H9 (cell line): Measurements from ENCODE around the gene ENOX1. TPM values are rescaled to one million over a fixed set of nuclear protein-coding genes. Genes with fewer than 3 reads are reported as not detected.
A peak's percentile ranks its signal among the peaks of the same experiment; 100 is the strongest.

Experiments
- DNase-seq: peaks from one replicate; pipeline ENCODE4 v3.0.0-alpha.2; 2017
- H2AFZ ChIP-seq: one replicate; pipeline ENCODE4 v1.6.1; 2013; ENCODE audit warnings: mild to moderate bottlenecking, low read length, control low read depth, moderate library complexity
- H2AK5ac ChIP-seq: 2 replicates; pipeline ENCODE4 v1.6.1; 2013; ENCODE audit warnings: low read length, control low read depth, mixed read lengths; ENCODE audit not compliant: insufficient read length
- H2BK120ac ChIP-seq: one replicate; pipeline ENCODE4 v1.6.1; 2013; ENCODE audit warnings: low read depth, mild to moderate bottlenecking, low read length, control low read depth, inconsistent platforms; ENCODE audit not compliant: poor library complexity, severe bottlenecking
- H2BK12ac ChIP-seq: 2 replicates; pipeline ENCODE4 v1.6.1; 2013; ENCODE audit warnings: low read length, control low read depth, mixed read lengths, low read depth; ENCODE audit not compliant: insufficient read length
- H2BK15ac ChIP-seq: 2 replicates; pipeline ENCODE4 v1.6.1; 2013; ENCODE audit warnings: low read depth, low read length, control low read depth
- H2BK20ac ChIP-seq: one replicate; pipeline ENCODE4 v1.6.1; 2013; ENCODE audit warnings: low read depth, mild to moderate bottlenecking, low read length, control low read depth, inconsistent platforms; ENCODE audit not compliant: poor library complexity, severe bottlenecking
- H2BK5ac ChIP-seq: 2 replicates; pipeline ENCODE4 v1.6.1; 2013; ENCODE audit warnings: low read length, control low read depth, mixed read lengths; ENCODE audit not compliant: insufficient read length
- H3K14ac ChIP-seq: 2 replicates; pipeline ENCODE4 v1.6.1; 2013; ENCODE audit warnings: low read length, control low read depth; ENCODE audit not compliant: insufficient read depth
- H3K18ac ChIP-seq: 2 replicates; pipeline ENCODE4 v1.6.1; 2013; ENCODE audit warnings: low read depth, mild to moderate bottlenecking, mixed read lengths, low read length, control low read depth; ENCODE audit not compliant: insufficient read length
- H3K23ac ChIP-seq: 2 replicates; pipeline ENCODE4 v1.6.1; 2013; ENCODE audit warnings: low read length, control low read depth, mixed read lengths, low read depth; ENCODE audit not compliant: insufficient read length
- H3K23me2 ChIP-seq: 2 replicates; pipeline ENCODE4 v1.6.1; 2013; ENCODE audit warnings: low read depth, mild to moderate bottlenecking, mixed read lengths, low read length, control low read depth; ENCODE audit not compliant: insufficient read length, poor library complexity, severe bottlenecking
- H3K27ac ChIP-seq: 2 replicates; pipeline ENCODE4 v1.5.1; 2013; ENCODE audit warnings: low read length, control low read depth, mixed read lengths, low read depth; ENCODE audit not compliant: insufficient read length
- H3K27me3 ChIP-seq: 2 replicates; pipeline ENCODE4 v1.6.1; 2013; ENCODE audit warnings: low read length, control low read depth, inconsistent platforms; ENCODE audit not compliant: insufficient read depth
- H3K4ac ChIP-seq: 2 replicates; pipeline ENCODE4 v1.6.1; 2013; ENCODE audit warnings: low read depth, mild to moderate bottlenecking, control low read depth, inconsistent platforms, low read length, moderate library complexity
- H3K4me1 ChIP-seq: 2 replicates; pipeline ENCODE4 v1.6.1; 2013; ENCODE audit warnings: low read length, control low read depth, inconsistent platforms; ENCODE audit not compliant: insufficient read depth
- H3K4me2 ChIP-seq: 2 replicates; pipeline ENCODE4 v1.6.1; 2013; ENCODE audit warnings: low read length, control low read depth, mixed read lengths; ENCODE audit not compliant: insufficient read length, insufficient read depth
- H3K56ac ChIP-seq: 2 replicates; pipeline ENCODE4 v1.6.1; 2013; ENCODE audit warnings: low read depth, mild to moderate bottlenecking, mixed read lengths, low read length, control low read depth; ENCODE audit not compliant: insufficient read length
- H3K79me1 ChIP-seq: 2 replicates; pipeline ENCODE4 v1.6.1; 2013; ENCODE audit warnings: low read depth, mild to moderate bottlenecking, moderate library complexity, low read length, control low read depth, inconsistent platforms; ENCODE audit not compliant: insufficient read depth, poor library complexity, severe bottlenecking
- H3K79me2 ChIP-seq: 2 replicates; pipeline ENCODE4 v1.6.1; 2013; ENCODE audit warnings: low read length, control low read depth, inconsistent platforms; ENCODE audit not compliant: insufficient read depth
- H3K9ac ChIP-seq: 2 replicates; pipeline ENCODE4 v1.6.1; 2013; ENCODE audit warnings: low read length, control low read depth, mixed read lengths; ENCODE audit not compliant: insufficient read length; ENCODE audit errors: extremely low read depth
- H3K9me3 ChIP-seq: one replicate; pipeline ENCODE4 v1.6.1; 2013; ENCODE audit warnings: low read depth, low read length, inconsistent platforms; ENCODE audit not compliant: control insufficient read depth
- H3T11ph ChIP-seq: one replicate; pipeline ENCODE4 v1.6.1; 2013; ENCODE audit warnings: mild to moderate bottlenecking, low read length, control low read depth, inconsistent platforms
- H4K20me1 ChIP-seq: one replicate; pipeline ENCODE4 v1.6.1; 2013; ENCODE audit not compliant: control insufficient read depth, insufficient read length, insufficient read depth
- H4K5ac ChIP-seq: 2 replicates; pipeline ENCODE4 v1.6.1; 2013; ENCODE audit warnings: low read depth, mild to moderate bottlenecking, mixed read lengths, low read length, control low read depth; ENCODE audit not compliant: insufficient read length
- H4K8ac ChIP-seq: replicated peaks from 2 replicates; pipeline ENCODE4 v1.6.1; 2013; ENCODE audit warnings: low read length, control low read depth, mixed read lengths, low read depth; ENCODE audit not compliant: insufficient read length
- H4K91ac ChIP-seq: 2 replicates; pipeline ENCODE4 v1.6.1; 2013; ENCODE audit warnings: low read depth, mild to moderate bottlenecking, moderate library complexity, mixed read lengths, low read length, control low read depth; ENCODE audit not compliant: insufficient read length
- H3K27ac Mint-ChIP-seq, 3 experiments: 2 replicates in 2 of 3; 3 replicates in 1 of 3; pipeline ENCODE4 v1.8.0; 2020 to 2021; ENCODE audit warnings: mixed read lengths in 3 of 3, mild to moderate bottlenecking in 1 of 3, moderate library complexity in 1 of 3
- H3K27me3 Mint-ChIP-seq: 2 replicates; pipeline ENCODE4 v1.8.0; 2021; ENCODE audit warnings: low read depth, mild to moderate bottlenecking, moderate library complexity, mixed read lengths
- H3K36me3 Mint-ChIP-seq, 3 experiments: 2 replicates in 2 of 3; 3 replicates in 1 of 3; pipeline ENCODE4 v1.8.0; 2020 to 2021; ENCODE audit warnings: low read depth in 3 of 3, mixed read lengths in 3 of 3; ENCODE audit not compliant: insufficient read depth in 1 of 3
- H3K4me1 Mint-ChIP-seq, 2 experiments: 2 replicates each; pipeline ENCODE4 v1.8.0; 2020; ENCODE audit warnings: mixed read lengths in 2 of 2
- H3K4me3 Mint-ChIP-seq, 2 experiments: 2 replicates in 1 of 2; 3 replicates in 1 of 2; pipeline ENCODE4 v1.8.0; 2020 to 2021; ENCODE audit warnings: mild to moderate bottlenecking in 2 of 2, mixed read lengths in 2 of 2, moderate library complexity in 1 of 2
- H3K9me3 Mint-ChIP-seq, 2 experiments: 2 replicates in 1 of 2; 3 replicates in 1 of 2; pipeline ENCODE4 v1.8.0; 2020; ENCODE audit warnings: mild to moderate bottlenecking in 2 of 2, mixed read lengths in 2 of 2, moderate library complexity in 1 of 2
- CTCF ChIP-seq: fragments of 200-600 bp; sonication (generic); conservative IDR thresholded peaks from 3 replicates; pipeline ENCODE4 v1.8.0; 2021; ENCODE audit warnings: antibody characterized with exemption, mild to moderate bottlenecking
- WGBS: extraction: QIAGEN DNeasy Blood & Tissue Kit; methylation state at CpG from one replicate; pipeline ENCODE4 v1.1.7; 2013; ENCODE audit warnings: missing lambda C conversion rate, low lambda C conversion rate, mixed read lengths; ENCODE audit not compliant: insufficient read length; ENCODE audit errors: extremely low coverage; 5-methylcytosine and 5-hydroxymethylcytosine counted together
- total RNA-seq: library from RNA; stranded (reverse); gene quantifications from 2 replicates; pipeline ENCODE4 v1.2.1, GENCODE V29; 2021

The ENOX1 gene
- total RNA-seq, 1 experiment from 2014 or later: 0.24 TPM

GRCh38 chr13:43397111-43397510, 389.7 kb downstream of the ENOX1 start:
- no peaks in the 10 kb centered on the region for H3K23me2 ChIP-seq
- H3T11ph ChIP-seq: no peak overlapping the region
- no peak overlapping the region for H3K27ac ChIP-seq
- H3K4me1 Mint-ChIP-seq: peaks cover 7 to 11% of the 10 kb centered on the region in 2 experiments
- H3K79me1 ChIP-seq: no peaks in the 10 kb centered on the region
- peak overlapping the region in 1 of 3 experiments; percentile 74; a peak in 1 of 7 replicates for H3K27ac Mint-ChIP-seq
- H3K27me3 ChIP-seq: no peaks in the 10 kb centered on the region
- H3K4me3 Mint-ChIP-seq: no peak overlapping the region
- WGBS: no CpG with 5 or more reads among the region's 3 CpGs
- H4K20me1 ChIP-seq: no peaks in the 10 kb centered on the region
- H2BK20ac ChIP-seq: no peak overlapping the region
- H2BK5ac ChIP-seq: no peak overlapping the region
- DNase-seq: no peak
- no peak overlapping the region for H2AK5ac ChIP-seq
- H3K4ac ChIP-seq: no peak overlapping the region
- no peaks in the 10 kb centered on the region for H3K27me3 Mint-ChIP-seq
- no peak overlapping the region for H2BK15ac ChIP-seq
- no peak overlapping the region for H4K91ac ChIP-seq
- H3K4me2 ChIP-seq: no peak overlapping the region
- no peak overlapping the region for H2BK120ac ChIP-seq
- H3K4me1 ChIP-seq: no peaks in the 10 kb centered on the region
- no peak overlapping the region for H3K14ac ChIP-seq
- H3K9ac ChIP-seq: no peak overlapping the region
- no peak overlapping the region for H2AFZ ChIP-seq
- no peak for TF ChIP-seq CTCF
- no peak overlapping the region for H4K5ac ChIP-seq
- H3K9me3 ChIP-seq: no peaks in the 10 kb centered on the region
- no peaks in the 10 kb centered on the region for H3K9me3 Mint-ChIP-seq
- H3K18ac ChIP-seq: no peak overlapping the region
- H3K79me2 ChIP-seq: no peaks in the 10 kb centered on the region
- H2BK12ac ChIP-seq: no peak overlapping the region
- no peak overlapping the region for H3K23ac ChIP-seq
- no peaks in the 10 kb centered on the region for H3K36me3 Mint-ChIP-seq
- no peak overlapping the region for H4K8ac ChIP-seq
- H3K56ac ChIP-seq: no peak overlapping the region
